Mononuclear cell (primary cell): ENCODE results near the gene METTL15. TPM values are rescaled to one million over a fixed set of nuclear protein-coding genes. Genes with fewer than 3 reads are reported as not detected.
"Not testable (repeated sequence)": the region's sequence is repeated elsewhere in the genome, so short reads cannot be mapped to it uniquely, and the experiment has no call there.

ENCODE experiments used
- H3K27me3 ChIP-seq: 2 replicates; pipeline ENCODE4 v1.6.0; 2011; ENCODE audit warnings: low read length, control low read depth; ENCODE audit not compliant: insufficient read depth
- H3K4me1 ChIP-seq: 2 replicates; pipeline ENCODE4 v1.5.1; 2011; ENCODE audit warnings: mild to moderate bottlenecking, low read length, control low read depth; ENCODE audit not compliant: insufficient read depth
- H3K4me3 ChIP-seq: 2 replicates; pipeline ENCODE4 v1.5.1; 2011; ENCODE audit warnings: mild to moderate bottlenecking, low read length, moderate library complexity
- H3K9me3 ChIP-seq: 2 replicates; pipeline ENCODE4 v1.5.1; 2011; ENCODE audit warnings: low read depth, mild to moderate bottlenecking, control low read depth, low read length
- total RNA-seq: library from RNA; depleted of rRNA; stranded (reverse); fragments of >200 nt; gene quantifications from one replicate; pipeline ENCODE4 v1.2.3, GENCODE V29; 2012

Gene METTL15
- total RNA-seq, 1 donor = 5.2 TPM

- no peaks in the 10 kb centered on the region for H3K27me3 ChIP-seq
- no peaks in the 10 kb centered on the region for H3K9me3 ChIP-seq
- H3K4me1 ChIP-seq = peaks cover 20% of the 10 kb centered on the region
- H3K4me3 ChIP-seq = no peak overlapping the region
These were observed 3.8 kb upstream of the METTL15 start for GRCh38 chr11:28104425-28104824.

DNA sequence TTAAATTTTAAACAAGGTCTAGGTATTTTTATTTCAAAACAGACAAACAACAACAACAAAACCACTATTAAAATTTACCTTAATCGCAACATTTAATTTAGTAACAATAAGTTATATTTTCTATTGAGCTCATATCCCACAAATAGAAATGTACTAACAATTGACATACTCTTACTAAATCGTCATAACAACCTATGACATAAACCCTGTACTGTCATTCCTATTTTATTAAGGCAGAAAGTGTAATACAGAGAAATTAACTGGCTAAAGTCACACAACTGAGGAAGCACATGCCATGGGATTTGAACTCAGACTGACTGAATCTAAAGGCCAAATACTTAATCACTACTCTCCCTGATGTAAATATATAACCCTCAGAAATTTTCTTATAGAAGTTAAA lies 3.2 kb upstream of the METTL15 start:
- Histone ChIP-seq H3K4me3 (no peak overlapping the region), H3K4me1 (peaks cover 20% of the 10 kb centered on the region), H3K27me3 (no peaks in the 10 kb centered on the region), H3K9me3 (no peaks in the 10 kb centered on the region)

DNA sequence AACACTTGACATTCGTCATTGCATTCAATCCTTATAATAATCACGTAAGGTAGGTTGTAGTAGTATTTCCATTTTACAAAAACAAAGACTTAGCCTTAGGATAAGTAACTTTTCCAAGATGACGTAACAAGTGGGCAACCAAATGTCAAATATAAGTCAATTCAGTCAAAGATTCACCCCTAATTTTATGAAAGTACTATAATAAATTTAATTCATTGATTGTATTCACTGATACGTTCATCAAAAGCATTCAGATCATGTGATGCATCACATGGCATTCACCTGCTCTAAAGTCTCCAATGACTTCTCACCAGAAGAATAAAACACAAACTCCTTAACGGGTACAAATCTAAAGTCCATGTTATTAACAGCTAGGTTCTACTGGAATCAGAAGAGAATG lies 2.3 kb upstream of the METTL15 start:
- Histone ChIP-seq H3K4me1 (peaks cover 24% of the 10 kb centered on the region), H3K27me3 (no peaks in the 10 kb centered on the region), H3K4me3 (no peak overlapping the region), H3K9me3 (no peaks in the 10 kb centered on the region)

DNA sequence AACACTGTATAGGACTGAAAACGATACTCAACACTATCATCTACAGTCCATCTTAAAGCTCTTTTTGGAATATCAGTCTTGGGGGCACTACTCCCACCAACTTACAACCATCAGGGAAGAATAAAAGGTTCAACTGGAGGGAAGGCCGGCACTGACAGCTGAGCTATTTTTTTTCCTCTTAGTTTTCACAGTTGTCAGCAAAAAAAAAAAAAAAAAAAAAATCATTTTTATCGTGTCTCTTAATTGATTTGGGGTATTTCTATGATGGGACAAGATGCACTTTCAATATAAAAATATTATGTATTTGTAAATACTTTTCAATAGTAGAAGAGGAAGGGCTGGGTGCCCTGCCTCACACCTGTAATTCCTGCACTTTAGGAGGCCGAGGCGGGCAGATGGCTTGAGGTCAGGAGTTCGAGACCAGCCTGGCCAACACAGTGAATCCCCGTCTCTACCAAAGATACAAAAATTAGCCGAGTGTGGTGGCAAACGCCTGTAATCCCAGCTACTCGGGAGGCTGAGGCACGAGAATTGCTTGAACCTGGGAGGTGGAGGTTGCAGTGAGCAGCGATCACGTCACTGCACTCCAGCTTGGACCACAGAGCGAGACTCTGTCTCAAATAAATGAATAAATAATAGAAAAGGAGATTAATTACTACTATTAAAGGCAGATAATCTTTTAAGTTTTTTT lies 1.7 kb upstream of the METTL15 start:
- Histone ChIP-seq H3K4me3 (no peak overlapping the region), H3K9me3 (no peaks in the 10 kb centered on the region), H3K4me1 (peaks cover 28% of the 10 kb centered on the region), H3K27me3 (no peaks in the 10 kb centered on the region)

- no peaks in the 10 kb centered on the region for H3K27me3 ChIP-seq
- H3K9me3 ChIP-seq = no peaks in the 10 kb centered on the region
- H3K4me3 ChIP-seq = peak overlapping the region; percentile 67
- H3K4me1 ChIP-seq = peaks cover 28% of the 10 kb centered on the region
These were observed 918 bp upstream of the METTL15 start for GRCh38 chr11:28107191-28107749.

DNA sequence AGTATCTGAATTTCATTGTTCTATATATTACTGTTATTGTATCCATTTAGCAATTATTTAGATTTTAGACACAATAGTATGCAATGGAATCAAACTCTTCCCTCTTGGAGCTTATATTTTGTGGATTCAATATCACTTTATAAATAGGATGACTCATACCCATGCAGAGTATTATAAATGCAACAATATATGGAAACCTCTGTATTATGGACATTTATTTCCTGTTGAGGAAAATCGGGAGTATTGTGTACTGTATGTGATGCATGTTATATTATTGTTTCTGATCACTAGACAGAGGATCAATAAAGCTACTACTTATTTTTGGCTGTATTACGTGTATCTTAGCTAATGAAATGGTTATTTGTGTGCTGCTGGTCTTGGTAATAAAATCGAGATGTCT lies 770 bp downstream of the METTL15 start:
- Histone ChIP-seq H3K9me3 (no peaks in the 10 kb centered on the region), H3K4me1 (peaks cover 28% of the 10 kb centered on the region), H3K27me3 (no peaks in the 10 kb centered on the region), H3K4me3 (no peak overlapping the region)

DNA sequence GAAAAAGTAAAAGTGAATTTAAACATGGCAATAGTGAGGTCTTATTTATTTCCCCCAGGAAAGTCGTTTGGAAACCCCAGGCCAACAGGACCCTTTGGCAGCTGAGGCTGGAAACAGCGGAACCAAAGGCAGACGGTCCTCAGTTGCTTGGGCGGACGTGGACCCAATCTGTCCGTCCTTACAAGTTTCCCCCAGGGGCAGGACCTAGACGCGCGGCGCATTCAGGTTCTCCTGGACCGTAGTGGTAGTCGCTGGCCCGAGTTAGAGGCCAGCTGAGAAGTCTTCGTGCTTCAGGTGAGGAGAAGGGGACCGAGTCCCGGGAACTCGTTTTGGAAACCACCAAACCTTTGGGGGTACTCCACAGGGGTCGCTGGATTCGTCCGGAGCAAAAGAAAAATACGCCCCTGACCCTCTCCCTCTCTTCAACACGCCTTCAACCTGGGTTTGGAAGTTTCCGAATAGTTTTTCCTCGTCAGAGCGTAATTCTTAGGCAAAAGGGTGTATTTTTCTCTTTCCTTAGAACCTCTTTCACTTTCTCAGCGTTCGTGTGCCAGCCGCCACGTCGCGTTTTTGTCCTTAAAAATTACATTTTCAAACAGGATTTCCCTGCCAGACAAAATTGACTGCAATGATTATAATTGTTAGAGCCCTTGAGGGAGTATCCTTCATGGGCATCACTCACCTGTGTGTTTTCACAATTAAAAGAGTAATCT lies 2.1 kb downstream of the METTL15 start:
- no peaks in the 10 kb centered on the region for H3K9me3 ChIP-seq
- no peaks in the 10 kb centered on the region for H3K27me3 ChIP-seq
- peak overlapping the region; percentile 64 for H3K4me3 ChIP-seq
- H3K4me1 ChIP-seq = peaks cover 28% of the 10 kb centered on the region

DNA sequence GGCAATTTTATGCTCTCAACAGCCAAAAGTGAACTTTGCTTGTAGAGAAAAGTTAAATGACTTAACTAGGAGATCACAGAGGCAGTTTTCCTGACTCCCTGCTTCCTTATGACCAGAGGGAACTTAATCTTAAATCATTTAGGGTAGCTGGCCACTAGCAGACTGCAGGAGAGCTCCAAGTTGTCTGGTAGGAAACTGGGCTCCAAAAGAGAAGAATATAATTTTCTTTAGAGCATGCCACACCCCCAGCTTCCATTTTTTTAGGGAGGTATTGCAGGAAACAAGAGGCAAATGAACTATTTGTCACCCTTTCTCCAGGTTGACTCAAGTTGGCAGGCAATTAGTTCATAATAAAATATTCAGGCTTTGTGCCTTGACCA lies 2.6 kb downstream of the METTL15 start:
- Histone ChIP-seq H3K4me3 (peak overlapping the region; percentile 64), H3K4me1 (peaks cover 28% of the 10 kb centered on the region)

GRCh38 chr11:28114116-28114515 lies 5.9 kb downstream of the METTL15 start:
- H3K9me3 ChIP-seq = no peaks in the 10 kb centered on the region
- H3K4me3 ChIP-seq = no peak overlapping the region
- H3K4me1 ChIP-seq = peaks cover 8% of the 10 kb centered on the region
- no peaks in the 10 kb centered on the region for H3K27me3 ChIP-seq

More for the DNA sequence above, 2.6 kb downstream of the METTL15 start:
- Histone ChIP-seq H3K9me3 (no peaks in the 10 kb centered on the region), H3K27me3 (no peaks in the 10 kb centered on the region)

GRCh38 chr11:28114731-28115130 lies 6.5 kb downstream of the METTL15 start:
- H3K9me3 ChIP-seq = no peaks in the 10 kb centered on the region
- no peaks in the 10 kb centered on the region for H3K27me3 ChIP-seq
- no peak overlapping the region for H3K4me3 ChIP-seq
- H3K4me1 ChIP-seq = peaks cover 8% of the 10 kb centered on the region

DNA sequence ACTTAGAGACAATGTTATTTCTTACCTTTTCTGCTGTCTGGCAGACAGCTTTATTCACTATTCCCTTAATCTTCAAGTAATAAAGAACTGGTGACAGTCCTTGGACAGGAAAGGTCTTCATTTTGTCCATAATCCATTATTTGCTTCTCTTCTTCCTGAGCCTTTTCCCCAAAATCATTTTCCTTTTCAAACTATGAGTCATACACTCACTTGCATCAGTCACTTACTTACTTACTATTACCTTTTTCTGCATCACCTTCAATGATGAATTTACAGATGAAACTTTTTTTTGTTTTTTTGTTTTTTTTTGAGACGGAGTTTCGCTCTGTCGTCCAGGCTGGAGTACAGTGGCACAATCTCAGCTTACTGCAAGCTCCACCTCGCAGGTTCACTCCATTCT lies 9.5 kb downstream of the METTL15 start:
- Histone ChIP-seq H3K27me3 (no peaks in the 10 kb centered on the region), H3K9me3 (no peaks in the 10 kb centered on the region), H3K4me3 (no peak overlapping the region), H3K4me1 (no peaks in the 10 kb centered on the region)

DNA sequence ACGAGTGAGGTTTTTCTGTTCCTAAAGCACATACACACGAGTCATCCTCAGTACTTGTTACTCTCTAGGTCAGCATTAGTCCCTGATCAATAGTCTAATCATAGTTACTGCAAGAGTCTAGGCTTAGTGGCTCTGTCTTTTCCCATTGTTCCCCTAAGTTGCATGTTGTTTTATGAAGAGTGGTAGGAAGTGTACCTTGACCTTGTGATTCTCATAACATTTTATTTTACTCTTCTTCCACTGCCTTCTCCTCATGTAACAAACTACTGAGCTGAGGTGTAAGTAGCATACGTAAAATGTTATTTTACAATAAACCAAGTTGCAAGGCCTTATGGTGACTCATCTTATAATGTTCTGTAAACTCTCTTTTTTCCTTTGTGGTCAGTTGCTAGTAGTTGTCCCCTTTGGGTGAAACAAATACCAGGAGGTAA lies 15.0 kb downstream of the METTL15 start:
- Histone ChIP-seq H3K27me3 (no peaks in the 10 kb centered on the region), H3K4me3 (no peak overlapping the region), H3K4me1 (no peaks in the 10 kb centered on the region), H3K9me3 (no peaks in the 10 kb centered on the region)

- H3K9me3 ChIP-seq = peaks cover 9% of the 10 kb centered on the region
- no peak overlapping the region for H3K4me3 ChIP-seq
- H3K4me1 ChIP-seq = no peaks in the 10 kb centered on the region
- no peaks in the 10 kb centered on the region for H3K27me3 ChIP-seq
These were observed 24.4 kb downstream of the METTL15 start for GRCh38 chr11:28132548-28132947.

- H3K4me1 ChIP-seq = no peaks in the 10 kb centered on the region
- no peak overlapping the region for H3K4me3 ChIP-seq
- peaks cover 10% of the 10 kb centered on the region for H3K9me3 ChIP-seq
- no peaks in the 10 kb centered on the region for H3K27me3 ChIP-seq
These were observed 25.0 kb downstream of the METTL15 start for GRCh38 chr11:28133146-28133545.

GRCh38 chr11:28136157-28136556 lies 28.0 kb downstream of the METTL15 start:
- H3K4me3 ChIP-seq, H3K4me1 ChIP-seq: not testable (repeated sequence)
- peaks cover 25% of the 10 kb centered on the region for H3K9me3 ChIP-seq

More at GRCh38 chr11:28136157-28136556, 28.0 kb downstream of the METTL15 start:
- not testable (repeated sequence) for H3K27me3 ChIP-seq
